Endothelial cell of umbilical vein (primary cell): ENCODE data around the gene FBLN7. TPM values are rescaled to one million over a fixed set of nuclear protein-coding genes. Genes with fewer than 3 reads are reported as not detected.

Experiments
- Bru-seq: library from RNA; stranded (reverse); fragments of 400-500 nt; gene quantifications from one replicate; lab custom pipeline; 2021; lab: Mats Ljungman, UMichigan
- BruChase-seq, 2 experiments: library from RNA; stranded (reverse); fragments of 400-500 nt; gene quantifications; one replicate each; lab custom pipeline; 2021; lab: Mats Ljungman, UMichigan
- BruUV-seq: library from RNA; stranded (reverse); fragments of 400-500 nt; replicated peaks from 2 replicates; lab custom pipeline; 2021; lab: Mats Ljungman, UMichigan
- CTCF ChIA-PET: fragments of 300-600, 350-600 bp; sonication (Branson Sonifier 250); formaldehyde crosslinking; loops from one replicate; lab custom pipeline; 2021; ENCODE audit warnings: antibody characterized with exemption, inconsistent platforms; lab: Charles Lee
- POLR2A ChIA-PET: fragments of 300-600, 350-600 bp; sonication (Branson Sonifier 250); formaldehyde crosslinking; loops from one replicate; lab custom pipeline; 2021; ENCODE audit warnings: antibody characterized with exemption, inconsistent platforms; lab: Charles Lee
- DNase-seq: peaks from one replicate; pipeline ENCODE4 v3.0.0-alpha.2; 2011; ENCODE audit warnings: low read depth, low spot score
- FAIRE-seq: peaks from 2 replicates; lab custom pipeline; 2011; peaks lifted over from hg19 to GRCh38; lab: Jason Lieb, UNC
- H2AFZ ChIP-seq: 2 replicates; pipeline ENCODE4 v1.6.0; 2012; ENCODE audit warnings: low read depth, low read length, control low read depth, inconsistent platforms
- H3K27ac ChIP-seq: 2 replicates; pipeline ENCODE4 v1.5.1; 2011; ENCODE audit warnings: low read depth, mild to moderate bottlenecking, control low read depth, low read length, moderate library complexity; ENCODE audit not compliant: insufficient read depth
- H3K27me3 ChIP-seq, 2 experiments: 2 replicates each; pipeline versions ENCODE4 v1.6.0 to v1.6.1; 2011; ENCODE audit warnings: low read length in 2 of 2, mixed read lengths in 1 of 2; ENCODE audit not compliant: control insufficient read depth in 2 of 2, insufficient read depth in 2 of 2
- H3K36me3 ChIP-seq, 2 experiments: 2 replicates in 1 of 2; 3 replicates in 1 of 2; pipeline ENCODE4 v1.5.1; 2011; ENCODE audit warnings: low read length in 2 of 2, mild to moderate bottlenecking in 1 of 2, moderate library complexity in 1 of 2; ENCODE audit not compliant: control insufficient read depth in 2 of 2, insufficient read depth in 2 of 2; ENCODE audit errors: extremely low read depth in 1 of 2
- H3K4me1 ChIP-seq: 3 replicates; pipeline ENCODE4 v1.5.1; 2011; ENCODE audit warnings: mild to moderate bottlenecking, low read length; ENCODE audit not compliant: control insufficient read depth, insufficient read depth; ENCODE audit errors: extremely low read depth
- H3K4me2 ChIP-seq: 2 replicates; pipeline ENCODE4 v1.6.1; 2011; ENCODE audit warnings: low read length, control low read depth, mixed read lengths; ENCODE audit not compliant: insufficient read depth
- H3K4me3 ChIP-seq, 3 experiments: fragments of 200-600 bp in 1 of 3; sonication (generic), shearing (Covaris generic) in 1 of 3; replicated peaks in 1 of 3; 2 replicates each; pipeline ENCODE4 v1.5.1; 2011 to 2016; ENCODE audit warnings: control low read depth in 3 of 3, low read length in 3 of 3, mild to moderate bottlenecking in 2 of 3, inconsistent platforms in 1 of 3, low read depth in 1 of 3, moderate library complexity in 1 of 3; ENCODE audit not compliant: insufficient read depth in 1 of 3
- H3K79me2 ChIP-seq: 2 replicates; pipeline ENCODE4 v1.6.0; 2012; ENCODE audit warnings: low read length, inconsistent platforms; ENCODE audit not compliant: control insufficient read depth, insufficient read depth
- H3K9ac ChIP-seq: replicated peaks from 2 replicates; pipeline ENCODE3; 2011; ENCODE audit warnings: low read length, control low read depth; ENCODE audit not compliant: insufficient read depth; ENCODE audit errors: extremely low read depth
- H3K9me1 ChIP-seq: replicated peaks from 3 replicates; pipeline ENCODE4 v1.6.0; 2011; ENCODE audit warnings: mild to moderate bottlenecking, low read length; ENCODE audit not compliant: control insufficient read depth, insufficient read depth; ENCODE audit errors: extremely low read depth
- H3K9me3 ChIP-seq: replicated peaks from 2 replicates; pipeline ENCODE4 v1.5.1; 2012; ENCODE audit warnings: low read length, inconsistent platforms; ENCODE audit not compliant: control insufficient read depth, insufficient read depth
- H4K20me1 ChIP-seq: replicated peaks from 2 replicates; pipeline ENCODE3; 2011; ENCODE audit warnings: mild to moderate bottlenecking, low read length; ENCODE audit not compliant: control insufficient read depth, insufficient read depth; ENCODE audit errors: extremely low read depth
- CTCF ChIP-seq, 2 donors: IDR thresholded peaks; 1 replicate in 1 of 2; 2 replicates in 1 of 2; pipeline ENCODE4 v1.5.1; 2011; ENCODE audit warnings: low read length in 2 of 2, mild to moderate bottlenecking in 2 of 2, moderate library complexity in 2 of 2, control low read depth in 1 of 2, inconsistent platforms in 1 of 2, low read depth in 1 of 2; ENCODE audit not compliant: insufficient read depth in 1 of 2; ENCODE audit errors: extremely low read depth in 1 of 2
- EZH2 ChIP-seq: IDR thresholded peaks from 2 replicates; pipeline ENCODE4 v1.6.1; 2012; ENCODE audit warnings: borderline replicate concordance, low read depth, mild to moderate bottlenecking, moderate library complexity, low read length, inconsistent platforms; ENCODE audit not compliant: severe bottlenecking
- FOS ChIP-seq: IDR thresholded peaks from 2 replicates; pipeline ENCODE4 v1.6.1; 2011; ENCODE audit warnings: mild to moderate bottlenecking, low read length, moderate library complexity, borderline replicate concordance; ENCODE audit not compliant: insufficient read depth
- GATA2 ChIP-seq: IDR thresholded peaks from 2 replicates; pipeline ENCODE4 v1.7.0; 2011; ENCODE audit warnings: low read depth, mild to moderate bottlenecking, moderate library complexity, mixed read lengths, low read length; ENCODE audit not compliant: insufficient read length, insufficient read depth
- JUN ChIP-seq: IDR thresholded peaks from 2 replicates; pipeline ENCODE4 v1.6.1; 2011; ENCODE audit warnings: borderline replicate concordance, low read depth; ENCODE audit not compliant: insufficient read length, insufficient read depth
- MAX ChIP-seq: IDR thresholded peaks from 2 replicates; pipeline ENCODE4 v1.6.1; 2011; ENCODE audit not compliant: insufficient read depth, insufficient read length
- MYC ChIP-seq: IDR thresholded peaks from one replicate; pipeline ENCODE4 v1.6.1; 2011; ENCODE audit warnings: mild to moderate bottlenecking, low read depth, low read length
- POLR2A ChIP-seq: IDR thresholded peaks from 2 replicates; pipeline ENCODE4 v1.6.1; 2012; ENCODE audit warnings: low read depth, mild to moderate bottlenecking, control low read depth, low read length
- POLR2AphosphoS5 ChIP-seq: IDR thresholded peaks from 2 replicates; pipeline ENCODE4 v1.6.1; 2012; ENCODE audit warnings: low read depth, mild to moderate bottlenecking, control low read depth, low read length, moderate library complexity; ENCODE audit not compliant: insufficient read depth
- dilution Hi-C: fragments of 300-500 bp; cut with MboI; formaldehyde crosslinking; loops from one replicate; pipeline ENCODE4 v1.15.0; 2019; ENCODE audit warnings: low sequenced_read_pairs; ENCODE audit not compliant: extremely low pct_ligation_motif_present
- intact Hi-C: fragments of 100-400 bp; cut with micrococcal nuclease; formaldehyde crosslinking; loops from one replicate; pipeline ENCODE4 v1.10.0; 2022
- long read RNA-seq: library from polyadenylated mRNA; stranded (forward); transcript quantifications from one replicate; pipeline ENCODE4 v2.0.0, GENCODE V29; 2021
- polyA minus RNA-seq, 3 experiments: library from RNA; depleted of rRNA, polyadenylated mRNA; stranded (reverse); fragments of >200 nt; gene quantifications; 1 replicate in 1 of 3; 2 replicates in 2 of 3; pipeline ENCODE4 v1.2.3, GENCODE V29; 2011
- polyA plus RNA-seq, 4 experiments: library from polyadenylated mRNA; depleted of rRNA in 3 of 4; stranded (reverse) in 3 of 4; unstranded in 1 of 4; fragments of >200 nt; gene quantifications; 2 replicates each; pipeline versions ENCODE4 v1.2.1 to v1.2.3, GENCODE V29; 2011 to 2012; ENCODE audit warnings: missing spikeins in 1 of 4
- total RNA-seq: library from RNA; stranded (reverse); gene quantifications from 2 replicates; pipeline ENCODE4 v1.2.3, GENCODE V29; 2021

FBLN7 gene
- 2.1 and 3.3 TPM in 2 replicates for total RNA-seq
- 3.1 and 3.4 TPM in 2 replicates for polyA plus RNA-seq
- polyA plus RNA-seq (2011; cell fraction: cytosol; rRNA removed): 2.9 and 3.8 TPM in 2 replicates
- polyA plus RNA-seq (2011; cell fraction: nucleus; rRNA removed): 2.8 and 3.1 TPM in 2 replicates
- polyA plus RNA-seq (2012): 0.92 and 1.8 TPM in 2 replicates
- polyA minus RNA-seq: 2.4 and 2.8 TPM in 2 replicates
- polyA minus RNA-seq (2011; cell fraction: cytosol; rRNA and poly(A)+ RNA removed): not detected
- polyA minus RNA-seq (2011; cell fraction: nucleus; rRNA and poly(A)+ RNA removed): 2.3 and 2.9 TPM in 2 replicates
- Bru-seq, nascent RNA: percentile 41 among the genes with signal in this experiment
- BruChase-seq, experiment 1, labeled RNA remaining after a 6-hour chase: percentile 50 among the genes with signal in this experiment
- percentile 53 among the genes with signal in this experiment for BruChase-seq, experiment 2, labeled RNA remaining after a 2-hour chase
- long read RNA-seq, partial matches to known transcripts: 0 of 8 reads
- long read RNA-seq, other reads (novel, unspliced or antisense): 4 of 8 reads

GRCh38 chr2:112138159-112139032 is at the start of gene FBLN7:
TSS of gene FBLN7 (plus strand) at chr2:112138385. CDS start at chr2:112138656, 271 bp downstream.
- intact Hi-C loops: loop anchor here (5.0 kb wide), 1 partner anchor 119 kb away; the partner anchor contains the start of gene ZC3H8
- DNase-seq (no peak), FAIRE-seq (no peak)
- CTCF ChIA-PET: interaction anchor here (1.1 to 1.2 kb wide), 3 partner anchors 17 to 84 kb away, joined by 3 to 4 read pairs (median 3); partner anchors contain the start of gene TMEM87B
- POLR2A ChIA-PET: interaction anchor here (0.8 kb wide), 1 partner anchor 175 kb away, joined by 4 read pairs; no protein-coding TSS in a partner anchor
- no peaks in the 10 kb centered on the region for H3K9me1 ChIP-seq
- peak within 1 kb of the TSS; percentile 96 for H2AFZ ChIP-seq
- peaks cover 9% of the 10 kb centered on the region for H3K4me1 ChIP-seq
- no peak within 1 kb of the TSS for H3K9ac ChIP-seq
- no peaks in the 10 kb centered on the region for H3K79me2 ChIP-seq
- H3K36me3 ChIP-seq: no peaks in the 10 kb centered on the region
- no peaks in the 10 kb centered on the region for H4K20me1 ChIP-seq
- BruUV-seq: no TSS peak
- TF ChIP-seq POLR2AphosphoS5 (no peak), JUN (no peak), FOS (no peak), EZH2 (no peak), MAX (no peak), GATA2 (no peak), POLR2A (no peak), MYC (no peak), CTCF (IDR thresholded peaks at IDR 0.05; ENCODE audit: extremely low read depth in 1 of 2, insufficient read depth in 1 of 2, low read depth in 1 of 2, low read length in 2 of 2) (no peak)
- peak within 1 kb of the TSS; percentile 1 for H3K27ac ChIP-seq
- peak within 1 kb of the TSS; percentile 32 to 56 (median 55) for H3K4me3 ChIP-seq
- H3K27me3 ChIP-seq: no peaks in the 10 kb centered on the region
- H3K4me2 ChIP-seq: peak within 1 kb of the TSS; percentile 92
- dilution Hi-C loops: no loop called here
- no peaks in the 10 kb centered on the region for H3K9me3 ChIP-seq
